Measurements from ENCODE around the gene RPS6KA3. TPM values are rescaled to one million over a fixed set of nuclear protein-coding genes. Genes with fewer than 3 reads are reported as not detected.

RPS6KA3 gene
- total RNA-seq, 1 experiment from 2014 or later, result 9.2 TPM

- no peaks in the 10 kb centered on the region for H3K79me1 ChIP-seq (ENCODE audit: insufficient read depth, low read depth, low read length, poor library complexity, severe bottlenecking)
- no peak within 1 kb of the TSS for H2BK5ac ChIP-seq (ENCODE audit: insufficient read length, low read length)
- H3K56ac ChIP-seq (ENCODE audit: insufficient read length, low read depth, low read length), result no peak within 1 kb of the TSS
- peaks cover 5 to 12% of the 10 kb centered on the region in 2 experiments for H3K4me1 Mint-ChIP-seq
- no peak within 1 kb of the TSS for H4K91ac ChIP-seq (ENCODE audit: insufficient read length, low read depth, low read length)
- peak within 1 kb of the TSS; percentile 75 for H3K18ac ChIP-seq (ENCODE audit: insufficient read length, low read depth, low read length)
- peaks cover 18% of the 10 kb centered on the region for H3K79me2 ChIP-seq (ENCODE audit: insufficient read depth, low read length)
- H3K27ac ChIP-seq (ENCODE audit: insufficient read length, low read depth, low read length), result no peak within 1 kb of the TSS
- no peak within 1 kb of the TSS for H2AFZ ChIP-seq (ENCODE audit: low read length)
- DNase-seq, result peak; percentile 95
- no peak within 1 kb of the TSS for H2BK15ac ChIP-seq (ENCODE audit: low read depth, low read length)
- no peaks in the 10 kb centered on the region for H3K4me1 ChIP-seq (ENCODE audit: insufficient read depth, low read length)
- peak within 1 kb of the TSS; percentile 89 to 90 for H3K4me3 Mint-ChIP-seq
- H3K14ac ChIP-seq (ENCODE audit: insufficient read depth, low read length), result peak within 1 kb of the TSS; percentile 80
- H3K36me3 Mint-ChIP-seq (ENCODE audit: insufficient read depth in 1 of 3, low read depth in 3 of 3), result peaks cover 24 to 43% (median 37%) of the 10 kb centered on the region in 3 experiments
- H3K27me3 ChIP-seq (ENCODE audit: insufficient read depth, low read length), result no peaks in the 10 kb centered on the region
- H3K23me2 ChIP-seq (ENCODE audit: insufficient read length, low read depth, low read length, poor library complexity, severe bottlenecking), result no peaks in the 10 kb centered on the region
- H3K27me3 Mint-ChIP-seq (ENCODE audit: low read depth), result no peaks in the 10 kb centered on the region
- H4K5ac ChIP-seq (ENCODE audit: insufficient read length, low read depth, low read length), result no peak within 1 kb of the TSS
- H2BK12ac ChIP-seq (ENCODE audit: insufficient read length, low read depth, low read length), result no peak within 1 kb of the TSS
- no peak within 1 kb of the TSS for H4K8ac ChIP-seq (replicated peaks; ENCODE audit: insufficient read length, low read depth, low read length)
- H3K4ac ChIP-seq (ENCODE audit: low read depth, low read length), result no peak within 1 kb of the TSS; the same call in 1 of the 2 replicates
- H3K9me3 ChIP-seq (ENCODE audit: control insufficient read depth, low read depth, low read length), result peaks cover 8% of the 10 kb centered on the region
- peak within 1 kb of the TSS; percentile 86 for H3K9ac ChIP-seq (ENCODE audit: extremely low read depth, insufficient read length, low read length)
- H2AK5ac ChIP-seq (ENCODE audit: insufficient read length, low read length), result no peak within 1 kb of the TSS
- H3K9me3 Mint-ChIP-seq, result peaks cover 57 to 60% of the 10 kb centered on the region in 2 experiments
- H2BK120ac ChIP-seq (ENCODE audit: low read depth, low read length, poor library complexity, severe bottlenecking), result no peak within 1 kb of the TSS
- no CpG with 5 or more reads among the region's 82 CpGs for WGBS (ENCODE audit: extremely low coverage, insufficient read length, low lambda C conversion rate)
- H3K27ac Mint-ChIP-seq, result peak within 1 kb of the TSS; percentile 58 to 97 (median 96); a peak in 5 of 7 replicates
- no peak within 1 kb of the TSS for H3T11ph ChIP-seq (ENCODE audit: low read length)
- H3K23ac ChIP-seq (ENCODE audit: insufficient read length, low read depth, low read length), result no peak within 1 kb of the TSS
- TF ChIP-seq CTCF (conservative IDR thresholded peaks at IDR 0.05), result no peak
- H3K4me2 ChIP-seq (ENCODE audit: insufficient read depth, insufficient read length, low read length), result peak within 1 kb of the TSS; percentile 49
- no peak within 1 kb of the TSS for H2BK20ac ChIP-seq (ENCODE audit: low read depth, low read length, poor library complexity, severe bottlenecking)
- H4K20me1 ChIP-seq (ENCODE audit: control insufficient read depth, insufficient read depth, insufficient read length), result no peaks in the 10 kb centered on the region
Measured at GRCh38 chrX:20141281-20142220, 125.2 kb downstream of the RPS6KA3 start, which contains the start of gene EIF1AX. Gene EIF1AX (minus strand): TSS chrX:20141838. CDS start chrX:20141640, 198 bp downstream.
